ENCODE measurements around the gene TMEM233.

DNA sequence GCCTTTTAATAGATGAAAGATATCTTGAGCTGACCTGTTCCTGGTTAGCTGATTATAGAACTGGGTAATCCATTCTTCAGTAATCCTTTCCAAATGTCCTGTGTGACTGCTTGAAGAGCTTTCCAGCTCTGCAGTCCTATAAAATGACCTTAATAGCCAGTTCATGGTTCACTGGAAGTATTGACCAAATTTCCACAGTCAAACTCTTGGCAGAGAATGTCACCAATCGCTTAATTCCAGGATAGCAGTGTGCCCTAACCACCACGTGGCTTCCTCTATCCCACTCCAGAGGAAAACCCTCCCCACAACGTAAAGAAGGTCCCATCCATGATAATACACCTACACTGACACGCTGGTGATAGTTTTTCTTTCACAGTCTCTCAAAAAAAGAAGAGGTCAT lies 91.8 kb downstream of the TMEM233 start:
- TF ChIP-seq ZNF239 (CRISPR knock-in tag; IDR thresholded peaks at IDR 0.05) = no peak
- TF ChIP-seq, protein P1, sequence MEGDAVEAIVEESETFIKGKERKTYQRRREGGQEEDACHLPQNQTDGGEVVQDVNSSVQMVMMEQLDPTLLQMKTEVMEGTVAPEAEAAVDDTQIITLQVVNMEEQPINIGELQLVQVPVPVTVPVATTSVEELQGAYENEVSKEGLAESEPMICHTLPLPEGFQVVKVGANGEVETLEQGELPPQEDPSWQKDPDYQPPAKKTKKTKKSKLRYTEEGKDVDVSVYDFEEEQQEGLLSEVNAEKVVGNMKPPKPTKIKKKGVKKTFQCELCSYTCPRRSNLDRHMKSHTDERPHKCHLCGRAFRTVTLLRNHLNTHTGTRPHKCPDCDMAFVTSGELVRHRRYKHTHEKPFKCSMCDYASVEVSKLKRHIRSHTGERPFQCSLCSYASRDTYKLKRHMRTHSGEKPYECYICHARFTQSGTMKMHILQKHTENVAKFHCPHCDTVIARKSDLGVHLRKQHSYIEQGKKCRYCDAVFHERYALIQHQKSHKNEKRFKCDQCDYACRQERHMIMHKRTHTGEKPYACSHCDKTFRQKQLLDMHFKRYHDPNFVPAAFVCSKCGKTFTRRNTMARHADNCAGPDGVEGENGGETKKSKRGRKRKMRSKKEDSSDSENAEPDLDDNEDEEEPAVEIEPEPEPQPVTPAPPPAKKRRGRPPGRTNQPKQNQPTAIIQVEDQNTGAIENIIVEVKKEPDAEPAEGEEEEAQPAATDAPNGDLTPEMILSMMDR (IDR thresholded peaks at IDR 0.05 in 2 of 3, conservative IDR thresholded peaks at IDR 0.05 in 1 of 3; ENCODE audit: insufficient read depth in 2 of 3, low read depth in 1 of 3, low read length in 3 of 3) = no peak
- no peak for TF ChIP-seq POLR2A (conservative IDR thresholded peaks at IDR 0.05)
- TF ChIP-seq MEIS2 (IDR thresholded peaks at IDR 0.05; ENCODE audit: partially characterized antibody) = no peak
- TF ChIP-seq BHLHE40 (IDR thresholded peaks at IDR 0.05; ENCODE audit: low read length) = no peak
- TF ChIP-seq, protein P2, sequence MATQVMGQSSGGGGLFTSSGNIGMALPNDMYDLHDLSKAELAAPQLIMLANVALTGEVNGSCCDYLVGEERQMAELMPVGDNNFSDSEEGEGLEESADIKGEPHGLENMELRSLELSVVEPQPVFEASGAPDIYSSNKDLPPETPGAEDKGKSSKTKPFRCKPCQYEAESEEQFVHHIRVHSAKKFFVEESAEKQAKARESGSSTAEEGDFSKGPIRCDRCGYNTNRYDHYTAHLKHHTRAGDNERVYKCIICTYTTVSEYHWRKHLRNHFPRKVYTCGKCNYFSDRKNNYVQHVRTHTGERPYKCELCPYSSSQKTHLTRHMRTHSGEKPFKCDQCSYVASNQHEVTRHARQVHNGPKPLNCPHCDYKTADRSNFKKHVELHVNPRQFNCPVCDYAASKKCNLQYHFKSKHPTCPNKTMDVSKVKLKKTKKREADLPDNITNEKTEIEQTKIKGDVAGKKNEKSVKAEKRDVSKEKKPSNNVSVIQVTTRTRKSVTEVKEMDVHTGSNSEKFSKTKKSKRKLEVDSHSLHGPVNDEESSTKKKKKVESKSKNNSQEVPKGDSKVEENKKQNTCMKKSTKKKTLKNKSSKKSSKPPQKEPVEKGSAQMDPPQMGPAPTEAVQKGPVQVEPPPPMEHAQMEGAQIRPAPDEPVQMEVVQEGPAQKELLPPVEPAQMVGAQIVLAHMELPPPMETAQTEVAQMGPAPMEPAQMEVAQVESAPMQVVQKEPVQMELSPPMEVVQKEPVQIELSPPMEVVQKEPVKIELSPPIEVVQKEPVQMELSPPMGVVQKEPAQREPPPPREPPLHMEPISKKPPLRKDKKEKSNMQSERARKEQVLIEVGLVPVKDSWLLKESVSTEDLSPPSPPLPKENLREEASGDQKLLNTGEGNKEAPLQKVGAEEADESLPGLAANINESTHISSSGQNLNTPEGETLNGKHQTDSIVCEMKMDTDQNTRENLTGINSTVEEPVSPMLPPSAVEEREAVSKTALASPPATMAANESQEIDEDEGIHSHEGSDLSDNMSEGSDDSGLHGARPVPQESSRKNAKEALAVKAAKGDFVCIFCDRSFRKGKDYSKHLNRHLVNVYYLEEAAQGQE (IDR thresholded peaks at IDR 0.05; ENCODE audit: borderline replicate concordance) = no peak
- TF ChIP-seq, protein P2 (CRISPR knock-in tag; IDR thresholded peaks at IDR 0.05; ENCODE audit: low read depth) = no peak
- TF ChIP-seq, protein P3, sequence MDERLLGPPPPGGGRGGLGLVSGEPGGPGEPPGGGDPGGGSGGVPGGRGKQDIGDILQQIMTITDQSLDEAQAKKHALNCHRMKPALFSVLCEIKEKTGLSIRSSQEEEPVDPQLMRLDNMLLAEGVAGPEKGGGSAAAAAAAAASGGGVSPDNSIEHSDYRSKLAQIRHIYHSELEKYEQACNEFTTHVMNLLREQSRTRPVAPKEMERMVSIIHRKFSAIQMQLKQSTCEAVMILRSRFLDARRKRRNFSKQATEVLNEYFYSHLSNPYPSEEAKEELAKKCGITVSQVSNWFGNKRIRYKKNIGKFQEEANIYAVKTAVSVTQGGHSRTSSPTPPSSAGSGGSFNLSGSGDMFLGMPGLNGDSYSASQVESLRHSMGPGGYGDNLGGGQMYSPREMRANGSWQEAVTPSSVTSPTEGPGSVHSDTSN (CRISPR knock-in tag; IDR thresholded peaks at IDR 0.05; ENCODE audit: low read depth) = no peak
- TF ChIP-seq, protein P3 (tag; conservative IDR thresholded peaks at IDR 0.05; ENCODE audit: low read depth) = no peak
- no peak for TF ChIP-seq ESRRA (IDR thresholded peaks at IDR 0.05; ENCODE audit: borderline replicate concordance, low read depth)

All from K562 (cell line).